GOT3 (cell line): Measurements from ENCODE around the gene GRM2.

Experiments
- DNase-seq: peaks from one replicate; lab custom pipeline; 2025; ENCODE audit warnings: mixed read lengths; lab: John Stamatoyannopoulos, UW

The GRM2 gene

DNA sequence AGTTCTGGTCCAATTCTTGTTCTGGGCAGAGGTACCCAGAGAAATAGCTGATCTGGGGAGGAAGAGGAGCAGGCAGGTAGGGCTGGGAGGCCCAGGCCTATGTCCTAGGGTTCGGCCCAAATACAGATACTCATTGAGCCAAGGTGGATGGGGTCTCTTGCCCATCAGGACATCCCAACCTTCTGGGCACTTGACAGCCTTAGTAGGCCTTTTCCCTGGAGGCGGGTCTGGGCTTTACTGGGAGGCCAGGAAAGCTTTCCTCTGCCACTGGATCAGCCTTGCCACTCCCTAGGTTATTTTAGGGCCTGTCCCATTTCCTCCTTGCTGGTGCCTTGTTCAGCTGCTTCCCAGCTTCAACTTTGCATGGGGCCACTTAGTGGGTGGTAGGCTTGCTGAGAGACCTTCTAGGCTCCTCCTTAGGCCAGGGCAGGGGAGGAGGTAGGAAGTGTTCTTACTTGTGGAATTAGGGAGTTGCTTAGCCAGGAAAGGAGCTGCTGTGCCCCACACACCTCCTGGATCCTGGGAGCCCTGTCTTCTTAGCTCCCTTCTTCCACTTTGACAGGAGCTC, 26.1 kb upstream of the GRM2 start:
- DNase-seq = no peak

DNA sequence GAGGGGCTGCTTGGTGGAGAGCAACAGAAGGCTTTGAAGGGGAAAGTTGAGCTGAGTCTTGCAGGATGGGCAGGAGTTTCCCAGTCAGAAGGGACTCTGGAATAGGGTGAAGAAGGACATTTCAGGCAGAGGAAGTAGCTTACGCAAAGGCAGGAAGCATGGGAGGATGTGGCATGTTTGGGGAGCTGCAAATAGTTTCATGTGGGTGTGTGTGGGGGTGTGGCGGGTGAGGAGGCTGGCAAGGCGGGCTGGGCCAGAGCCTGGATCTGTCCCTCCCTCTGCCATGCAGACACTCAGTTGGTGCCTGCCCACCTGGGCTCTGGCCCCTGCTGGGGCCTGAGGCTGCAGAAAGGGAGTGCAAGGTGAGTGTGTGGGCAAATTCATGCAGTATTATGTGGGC, 25.4 kb upstream of the GRM2 start:
- no peak for DNase-seq

DNA sequence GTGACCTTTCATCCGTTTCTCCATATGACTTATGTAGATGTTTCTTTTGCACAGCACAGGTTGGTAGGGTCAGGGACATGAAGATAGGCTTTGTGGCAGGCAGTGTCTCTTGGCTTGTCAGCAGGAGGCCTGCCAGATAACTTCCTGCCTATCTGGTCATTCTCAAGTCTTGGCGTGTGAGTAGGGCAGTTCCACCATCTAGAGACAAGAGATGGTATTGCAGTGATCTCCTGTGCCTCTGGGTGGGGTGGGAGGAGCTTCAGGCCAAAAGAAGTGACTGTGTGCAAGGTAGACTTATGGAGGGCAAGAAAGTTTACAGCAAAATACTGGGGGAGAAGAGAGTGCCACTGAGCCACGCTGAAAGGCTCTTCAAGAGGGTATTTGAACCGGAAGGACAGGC, 24.8 kb upstream of the GRM2 start:
- DNase-seq = no peak

DNA sequence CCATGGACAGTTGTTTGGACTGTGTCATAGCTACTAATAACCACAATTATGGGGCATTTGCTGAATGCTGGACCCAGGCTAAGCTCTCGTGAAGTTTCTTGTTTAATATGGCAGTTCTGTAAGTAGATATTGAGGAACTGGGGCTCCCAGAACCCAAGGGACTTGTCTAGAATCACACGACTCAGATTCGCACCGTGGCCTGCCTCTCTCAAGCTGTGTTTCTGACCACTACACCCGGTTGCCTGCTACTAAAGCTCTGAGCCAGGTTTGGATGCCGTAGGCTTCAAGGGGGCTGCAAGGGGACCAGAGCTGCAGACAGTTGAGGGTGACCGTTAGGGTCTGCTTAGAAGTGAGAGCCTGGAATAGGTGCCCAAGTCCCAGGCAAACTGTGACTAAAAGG, 24.3 kb upstream of the GRM2 start:
- DNase-seq = no peak

DNA sequence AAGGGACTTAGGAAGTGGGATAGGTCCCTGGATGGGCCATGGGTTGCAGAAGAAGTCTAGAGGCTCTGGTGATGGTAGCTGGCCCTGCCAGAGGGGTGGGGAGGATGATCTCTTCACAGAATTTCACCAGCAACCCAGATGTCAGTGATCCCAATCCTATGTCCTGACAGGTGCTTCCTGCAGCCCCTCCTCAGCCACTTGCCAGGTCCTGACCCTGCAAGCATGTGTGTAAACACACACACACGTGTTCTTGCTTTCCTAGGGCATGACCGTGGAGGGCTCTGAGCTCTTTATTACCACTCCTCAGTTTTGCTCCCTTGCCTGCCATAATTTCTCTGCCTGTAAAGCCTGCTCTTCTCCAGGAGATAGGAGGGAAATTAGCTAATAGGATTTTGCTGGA, 23.3 kb upstream of the GRM2 start:
- no peak for DNase-seq

DNA sequence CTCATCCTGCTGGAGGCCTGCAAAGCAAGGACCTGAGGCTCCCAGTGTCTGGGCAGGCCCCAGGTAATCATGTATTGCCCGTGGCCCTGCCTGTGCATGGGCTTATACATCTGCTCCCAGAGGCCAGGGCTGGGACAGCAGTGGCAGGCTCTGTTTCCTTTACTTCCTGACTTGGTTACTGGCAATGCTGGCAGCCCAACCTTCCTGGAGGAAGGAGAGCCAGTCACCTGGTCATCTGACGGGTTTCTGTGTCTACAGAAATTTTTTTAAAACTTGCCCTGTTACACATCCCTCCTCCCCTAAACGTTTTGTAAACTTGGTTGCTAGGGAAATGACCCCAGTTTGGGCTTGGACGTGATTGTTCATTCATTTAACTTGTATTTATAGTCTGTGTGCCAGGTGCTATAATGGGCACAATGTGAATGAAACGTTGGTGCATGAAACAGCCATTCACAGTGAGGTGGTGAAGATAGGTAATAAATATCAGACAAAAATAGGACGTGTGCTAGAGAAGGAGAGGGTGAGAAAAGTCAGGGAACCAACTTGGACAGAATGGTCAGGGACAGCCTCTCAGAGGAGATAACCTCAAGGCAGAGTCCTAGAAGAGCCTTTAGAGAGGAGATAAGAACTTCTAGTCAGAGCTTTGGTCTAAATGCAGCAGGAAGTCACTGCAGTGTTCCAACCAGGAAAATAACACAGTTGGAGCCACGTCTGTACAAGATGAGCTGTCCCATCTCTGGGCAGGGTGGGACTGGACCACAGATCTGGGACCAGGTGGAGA, 21.7 kb upstream of the GRM2 start:
- no peak for DNase-seq

DNA sequence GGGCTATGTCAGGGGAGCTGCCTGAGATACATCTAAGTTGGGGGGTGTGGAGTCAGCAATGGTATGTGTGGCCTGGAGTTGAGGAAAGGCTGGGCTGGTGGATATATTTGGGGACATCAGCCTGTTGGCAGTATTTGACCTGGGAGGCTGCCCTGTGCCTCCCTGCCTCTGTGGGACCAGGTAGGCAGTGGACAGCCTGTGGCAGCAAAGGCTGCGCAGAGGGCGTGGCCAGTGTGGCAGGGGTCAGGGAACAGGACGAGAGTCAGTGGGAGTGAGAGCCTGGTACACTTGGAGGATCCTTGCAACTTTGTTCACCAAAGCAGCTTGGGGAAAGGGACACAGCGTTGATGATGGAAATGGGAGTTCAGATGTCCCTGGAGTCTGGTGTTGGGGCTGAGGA, 20.8 kb upstream of the GRM2 start:
- DNase-seq = no peak

DNA sequence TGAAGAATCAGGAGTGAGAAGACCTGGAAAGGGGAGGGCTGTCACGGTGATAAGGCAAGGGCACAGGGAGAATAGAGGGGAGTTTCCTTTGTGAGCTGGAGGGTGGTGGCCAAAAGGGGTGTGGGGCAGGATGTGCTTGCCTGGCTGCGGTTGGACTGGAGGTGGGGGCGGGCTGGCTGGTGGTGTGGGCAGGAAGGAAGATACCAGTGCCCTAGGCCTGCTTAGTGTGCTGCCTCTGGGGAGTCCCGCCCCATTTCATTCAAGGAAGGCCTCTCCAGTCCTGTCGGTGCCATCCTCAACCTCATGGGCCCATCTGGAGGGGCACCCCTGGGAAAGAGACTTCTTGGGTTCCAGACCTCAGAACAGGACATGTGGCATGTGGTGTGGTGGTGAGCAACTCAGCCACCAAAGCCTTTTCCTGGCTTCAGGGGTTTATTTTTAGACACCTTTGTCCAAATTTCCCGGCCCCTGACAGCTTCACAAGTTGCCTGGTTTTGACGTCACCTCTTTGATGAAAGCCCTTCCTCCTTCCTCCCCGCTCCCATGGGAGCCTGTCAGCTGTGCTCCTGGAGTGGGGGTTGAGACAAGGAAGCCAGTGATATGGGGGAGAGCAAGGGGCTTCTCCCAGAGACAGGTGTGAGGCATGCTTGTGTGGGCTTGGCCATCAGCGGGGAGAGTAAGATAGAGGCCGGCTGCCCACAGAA, 20.2 kb upstream of the GRM2 start:
- no peak for DNase-seq

DNA sequence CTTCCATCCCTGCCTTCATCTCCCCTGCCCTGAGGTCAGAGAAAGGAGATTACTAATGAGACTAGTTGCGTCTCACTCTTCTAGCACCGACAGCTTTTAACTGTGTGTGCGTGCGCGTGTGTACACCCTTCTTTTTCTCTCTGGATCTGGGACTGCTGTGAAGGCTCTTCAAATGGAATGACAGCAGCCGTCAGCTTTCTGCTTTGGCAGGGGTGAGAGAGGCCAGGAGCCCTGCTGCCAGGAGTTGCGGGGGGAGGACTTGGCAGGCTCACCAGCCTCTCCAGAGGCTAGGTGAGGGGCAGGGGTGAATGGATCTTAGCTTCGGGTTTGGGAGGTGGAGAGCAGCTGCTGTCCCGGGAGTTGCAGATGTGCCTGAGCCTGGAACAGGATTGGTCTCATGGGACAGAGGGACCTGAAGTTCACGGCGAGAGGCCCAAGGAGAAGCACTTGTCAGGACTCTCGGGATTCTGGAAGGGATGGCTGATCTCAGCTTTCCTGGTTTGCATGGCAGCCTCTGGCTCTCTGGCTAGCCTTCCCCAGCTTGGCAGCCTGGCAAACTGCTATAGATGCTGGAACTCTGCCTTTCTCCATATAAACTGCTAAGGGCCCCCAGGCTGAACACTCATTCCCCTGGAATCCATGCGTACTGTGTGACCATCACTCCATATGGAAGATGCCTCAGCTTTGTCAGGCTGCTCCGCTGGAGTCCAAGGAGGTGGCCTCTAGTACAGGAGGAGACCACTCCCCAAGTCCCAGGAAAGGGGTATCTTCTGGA, 19.2 kb upstream of the GRM2 start:
- DNase-seq = no peak

DNA sequence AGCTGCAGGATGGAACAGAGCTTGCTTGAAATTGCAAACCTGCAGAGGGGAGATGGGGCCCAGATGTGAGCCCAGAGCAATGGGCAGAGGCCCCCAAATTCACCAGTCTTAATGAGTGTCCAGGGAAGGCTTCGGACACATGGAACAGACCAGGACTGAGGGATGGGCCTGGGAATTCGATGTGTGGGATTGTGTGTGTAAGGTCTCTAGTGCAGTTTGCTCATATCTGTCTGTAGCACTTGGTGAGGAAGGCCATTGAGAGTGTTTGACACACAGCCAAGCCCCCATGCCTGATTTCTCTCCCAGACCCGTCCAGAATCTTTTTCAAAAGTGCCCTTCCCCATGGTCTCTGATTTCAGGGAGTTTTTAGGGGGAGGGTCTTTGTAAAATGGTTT, 18.7 kb upstream of the GRM2 start:
- no peak for DNase-seq

DNA sequence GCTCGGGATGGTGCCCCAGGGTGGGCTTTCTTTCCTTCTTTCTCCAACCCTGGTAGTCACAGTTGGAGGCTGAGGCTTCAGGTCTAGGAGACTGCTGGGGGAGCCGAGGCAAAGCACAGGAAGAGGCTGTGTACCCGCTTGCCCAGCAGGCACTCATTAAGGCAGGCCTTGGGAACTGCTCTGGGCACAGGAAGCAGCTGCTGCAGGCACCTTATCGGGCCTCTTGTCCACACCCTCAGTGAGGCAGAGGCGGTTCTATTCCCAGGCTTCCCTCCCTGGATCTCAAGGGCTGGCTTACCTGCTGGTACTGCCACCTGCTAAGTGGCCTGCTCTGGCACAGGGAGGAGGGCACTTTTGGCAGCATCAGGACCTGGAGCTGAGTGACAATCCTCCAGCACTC, 15.8 kb upstream of the GRM2 start:
- DNase-seq = no peak

DNA sequence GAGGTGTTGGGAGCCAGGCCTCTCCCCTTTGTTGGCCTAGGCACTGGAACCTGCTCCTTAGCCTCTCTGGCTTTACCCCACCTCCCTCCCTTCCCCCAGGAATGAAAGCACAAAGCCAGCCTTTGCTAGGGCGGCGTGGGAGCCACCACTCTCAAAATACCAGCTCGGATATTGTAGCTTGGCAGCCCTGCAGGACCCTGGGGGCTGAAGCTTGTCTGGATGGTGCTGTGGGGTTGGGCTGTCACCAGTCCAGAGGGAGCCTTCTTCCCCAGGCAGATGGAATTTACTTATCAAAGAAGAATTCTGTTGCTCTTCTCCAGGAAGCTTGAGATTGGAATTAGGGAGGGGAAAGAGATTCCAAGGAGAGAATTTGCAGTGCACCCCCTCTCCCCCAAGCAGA, 14.9 kb upstream of the GRM2 start:
- DNase-seq = no peak

DNA sequence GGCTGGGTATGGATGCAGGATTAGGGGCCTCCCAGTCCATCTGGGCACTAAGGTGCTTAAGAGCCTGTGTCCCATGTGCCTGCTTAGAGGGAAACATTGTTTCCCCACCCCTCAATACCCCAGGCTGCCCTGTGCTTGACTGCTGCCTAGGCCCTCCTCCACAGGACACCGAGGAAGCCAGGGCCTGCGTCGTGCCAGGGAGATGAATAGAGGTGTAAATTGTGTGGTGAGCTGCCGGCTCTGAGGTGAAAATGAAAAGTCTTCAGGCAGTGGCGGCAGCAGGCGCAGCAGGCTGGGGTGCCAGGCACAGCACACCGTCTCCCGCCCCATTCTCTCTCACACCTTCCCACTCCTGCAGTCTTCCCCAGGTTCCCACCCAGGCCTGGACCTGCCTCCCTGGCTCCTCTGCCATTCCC, 13.9 kb upstream of the GRM2 start:
- no peak for DNase-seq

DNA sequence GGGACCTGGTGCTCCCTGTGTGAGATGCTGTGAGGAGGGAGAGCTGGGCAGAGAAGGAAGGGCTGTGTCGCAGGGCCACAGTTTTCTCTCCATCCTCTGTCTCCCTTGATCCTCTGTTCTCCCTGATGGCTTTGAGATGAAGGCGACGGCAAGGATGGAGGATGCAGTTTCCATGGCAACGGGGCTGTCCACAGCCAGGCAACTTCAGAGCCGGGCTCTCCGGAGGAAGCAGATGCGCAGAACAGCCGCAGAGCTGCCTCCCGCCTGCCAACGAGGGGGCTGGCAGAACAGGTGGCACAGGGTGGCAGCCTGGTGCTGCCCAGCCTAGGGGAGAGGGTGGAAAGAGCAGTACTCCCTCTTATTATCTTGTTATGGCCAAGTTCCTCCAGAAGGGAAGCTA, 9.9 kb upstream of the GRM2 start:
- no peak for DNase-seq

DNA sequence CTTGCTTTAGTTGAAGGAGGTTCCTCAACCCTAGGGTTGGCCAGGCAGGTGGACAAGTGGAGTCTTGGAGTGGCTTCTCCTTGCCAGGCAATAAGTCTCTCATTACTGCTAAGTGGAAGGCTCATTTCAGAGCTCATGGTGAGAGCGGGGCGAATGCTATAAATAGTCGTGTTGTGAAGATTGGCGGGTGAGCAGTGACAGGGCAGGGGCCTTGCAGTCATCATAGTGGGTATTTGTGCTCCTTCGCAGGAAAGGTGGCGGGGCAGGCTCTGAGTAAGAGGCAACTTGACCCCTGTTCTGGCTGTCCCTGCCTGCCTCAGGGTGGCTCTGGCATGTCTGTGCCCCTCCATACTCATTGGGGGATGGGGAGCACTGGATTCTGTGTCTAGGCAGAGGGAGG, 8.7 kb upstream of the GRM2 start:
- DNase-seq = no peak

DNA sequence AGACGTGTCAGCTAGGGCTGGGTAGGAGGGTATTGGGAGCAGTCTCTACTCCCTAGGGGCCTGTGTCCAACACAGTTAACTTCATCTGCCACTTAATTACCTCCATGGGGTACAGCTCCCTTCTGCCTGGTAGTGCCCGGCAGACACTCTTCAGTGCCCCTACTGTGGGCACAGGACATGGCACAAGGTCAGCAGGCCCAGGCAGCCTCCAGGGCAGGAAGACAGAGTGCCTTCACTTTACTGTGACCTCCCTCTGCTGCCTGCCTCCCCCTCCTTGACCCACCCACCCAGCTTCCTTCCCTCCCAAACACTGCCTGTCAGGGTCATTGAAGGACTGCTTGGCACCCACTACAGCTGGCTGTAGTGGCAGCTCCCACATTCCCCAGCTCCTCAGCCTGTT, 6.5 kb upstream of the GRM2 start:
- DNase-seq = no peak

DNA sequence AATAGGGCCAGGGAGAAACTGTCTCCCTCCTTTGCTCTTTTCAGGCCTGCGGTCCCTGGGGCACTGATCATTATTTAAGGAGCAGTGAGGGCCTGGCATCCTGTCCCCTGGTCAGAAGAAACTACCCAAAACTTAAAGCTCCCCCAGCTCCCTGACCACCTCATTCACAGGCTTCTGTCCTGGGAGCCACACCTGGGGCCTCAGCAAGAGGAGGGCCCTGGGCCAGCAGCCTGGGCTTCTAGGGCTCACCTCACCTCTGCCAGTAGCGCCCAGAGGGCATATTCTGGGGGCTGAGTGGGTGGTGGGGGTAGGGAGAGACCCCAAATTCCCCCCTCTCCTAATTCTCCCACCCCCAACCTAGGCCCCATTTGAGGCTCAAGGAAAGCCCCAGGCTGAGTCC, 4.7 kb upstream of the GRM2 start:
- DNase-seq = no peak

DNA sequence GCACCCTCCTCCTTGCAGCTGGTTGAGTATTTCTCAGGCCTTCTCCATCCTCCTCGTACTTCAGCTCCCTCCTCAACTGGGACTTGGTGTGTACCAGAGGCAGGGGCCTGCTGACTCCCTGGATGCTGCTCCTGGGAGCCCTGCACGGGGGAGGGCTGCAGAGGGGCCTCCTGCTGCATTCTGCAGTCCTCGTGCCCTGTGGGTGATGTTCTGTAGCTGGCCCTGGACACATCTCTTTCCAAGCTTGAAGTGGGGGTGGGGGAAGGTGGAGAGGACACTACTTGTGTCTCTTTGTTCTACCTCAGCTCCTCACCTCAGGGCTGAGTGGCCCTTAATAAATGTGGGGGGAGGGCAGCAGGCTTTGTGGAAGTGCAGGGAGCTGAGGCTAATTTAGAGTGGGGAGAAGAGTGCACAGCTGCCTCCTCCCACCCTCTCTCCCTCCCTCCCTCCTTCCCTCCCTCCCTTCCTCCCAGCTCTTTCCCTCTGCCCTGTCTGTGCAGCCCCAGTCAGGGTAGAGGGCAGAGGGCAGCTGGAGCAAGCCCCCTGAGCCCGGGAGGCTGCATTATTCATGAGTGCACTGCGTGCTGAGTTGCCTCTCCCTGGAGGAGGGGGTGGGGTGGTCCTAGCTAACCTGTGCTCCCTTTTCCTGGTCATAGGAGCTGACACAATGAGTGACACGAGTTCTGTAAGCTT, 3.7 kb upstream of the GRM2 start:
- DNase-seq = no peak

DNA sequence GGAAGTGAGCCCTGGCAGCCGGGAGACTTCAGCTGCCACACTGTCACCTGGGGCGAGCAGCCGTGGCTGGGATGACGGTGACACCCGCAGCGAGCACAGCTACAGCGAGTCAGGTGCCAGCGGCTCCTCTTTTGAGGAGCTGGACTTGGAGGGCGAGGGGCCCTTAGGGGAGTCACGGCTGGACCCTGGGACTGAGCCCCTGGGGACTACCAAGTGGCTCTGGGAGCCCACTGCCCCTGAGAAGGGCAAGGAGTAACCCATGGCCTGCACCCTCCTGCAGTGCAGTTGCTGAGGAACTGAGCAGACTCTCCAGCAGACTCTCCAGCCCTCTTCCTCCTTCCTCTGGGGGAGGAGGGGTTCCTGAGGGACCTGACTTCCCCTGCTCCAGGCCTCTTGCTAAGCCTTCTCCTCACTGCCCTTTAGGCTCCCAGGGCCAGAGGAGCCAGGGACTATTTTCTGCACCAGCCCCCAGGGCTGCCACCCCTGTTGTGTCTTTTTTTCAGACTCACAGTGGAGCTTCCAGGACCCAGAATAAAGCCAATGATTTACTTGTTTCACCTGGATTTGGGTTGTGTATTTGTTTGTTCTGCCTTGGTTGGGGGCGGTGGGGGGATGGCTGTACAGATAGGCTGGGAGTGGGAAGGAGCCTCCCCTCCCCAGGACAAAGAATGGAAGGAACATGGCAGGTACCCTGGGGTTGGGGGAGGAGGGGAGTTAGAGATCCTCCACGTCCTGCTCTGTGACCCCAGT, 2.9 kb upstream of the GRM2 start:
- no peak for DNase-seq

DNA sequence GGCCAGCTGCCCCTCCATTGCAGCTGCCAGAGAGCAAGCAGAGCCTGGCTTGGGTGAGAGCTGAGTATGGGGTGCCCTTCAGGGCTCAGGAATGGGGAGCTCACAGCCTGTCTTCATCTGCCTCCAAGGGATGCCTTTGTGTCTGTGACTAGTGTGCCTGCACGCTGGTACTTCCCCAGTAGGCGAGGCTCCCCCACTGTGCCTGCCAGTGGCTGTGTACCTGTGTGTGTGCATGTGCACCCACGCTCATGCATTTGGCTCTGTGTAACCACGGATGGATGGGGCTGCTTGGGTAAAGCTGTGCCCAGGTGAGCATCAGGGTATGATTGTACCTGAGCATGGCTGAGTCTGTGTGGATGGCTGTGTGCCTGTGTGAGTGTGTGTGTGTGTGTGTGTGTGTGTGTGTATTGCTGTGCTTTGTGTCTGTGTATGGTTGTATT, 2.3 kb upstream of the GRM2 start:
- no peak for DNase-seq

DNA sequence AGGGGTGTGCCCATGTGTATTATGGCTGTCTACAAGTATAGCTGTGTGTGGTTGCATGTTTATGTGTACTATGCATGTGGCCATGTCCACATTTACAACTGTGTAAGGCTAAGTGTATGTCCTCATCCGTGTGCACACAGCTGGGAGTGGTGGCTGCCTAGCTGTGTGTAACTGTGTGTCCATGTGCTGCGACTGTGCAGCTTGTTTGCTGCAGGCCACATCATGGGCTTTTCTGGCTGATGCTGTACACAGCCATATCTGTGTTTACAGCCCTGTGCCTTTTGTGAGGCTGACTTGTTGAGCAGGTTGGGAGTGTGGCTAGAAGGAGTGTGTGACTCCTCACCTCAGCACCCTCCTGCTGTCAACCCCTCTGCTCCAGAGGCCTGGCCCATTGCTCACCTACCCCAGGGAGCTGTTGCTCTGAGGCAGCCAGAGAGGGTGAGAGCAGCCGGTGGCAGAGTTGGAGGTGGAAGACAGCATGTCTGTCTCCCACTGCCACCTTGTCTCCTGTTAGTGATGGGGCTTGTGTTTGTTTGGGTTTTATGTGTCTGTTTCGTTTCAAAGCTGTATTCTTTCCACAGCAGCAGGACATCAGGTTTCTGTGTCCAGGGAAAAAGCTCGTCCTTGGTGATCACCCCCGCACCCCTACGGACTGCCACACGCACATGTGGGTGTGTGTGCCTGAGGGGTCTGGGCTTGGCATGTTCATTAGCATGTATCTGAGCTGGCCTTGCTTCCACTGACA, 1.4 kb upstream of the GRM2 start:
- DNase-seq = no peak
